Adrenal gland (tissue), 5 donors: ENCODE results near the gene PPP1R3D.

ENCODE experiments used
- CTCF ChIP-seq, 6 experiments: fragments of 450-650 bp in 4 of 6; fragments of 200-600 bp in 2 of 6; sonication (generic) in 1 of 6; IDR thresholded peaks; 1 replicate in 5 of 6; 2 replicates in 1 of 6; pipeline versions ENCODE4 v1.5.1 to v1.8.0; 2016 to 2021; ENCODE audit warnings: antibody characterized with exemption in 6 of 6, mild to moderate bottlenecking in 2 of 6, moderate library complexity in 1 of 6
- POLR2A ChIP-seq, 2 donors: fragments of 450-650 bp; IDR thresholded peaks; one replicate each; pipeline ENCODE4 v1.6.1; 2017; ENCODE audit warnings: antibody characterized with exemption in 2 of 2, mild to moderate bottlenecking in 2 of 2, moderate library complexity in 1 of 2
- donor health status: DM: no; HTN: no; CAD: no.

- TF ChIP-seq CTCF (IDR thresholded peaks at IDR 0.05) (no peak), POLR2A (IDR thresholded peaks at IDR 0.05) (no peak)
Observed at GRCh38 chr20:59949911-59950310, 9.8 kb upstream of the PPP1R3D start.
